GM10266 (cell line): Measurements from ENCODE around the gene PTPRK.

Source experiments
- DNase-seq: peaks from one replicate; pipeline ENCODE4 v3.0.0; 2012; ENCODE audit errors: extremely low spot score
- CTCF ChIP-seq: IDR thresholded peaks from 2 replicates; pipeline ENCODE4 v1.5.1; 2012; ENCODE audit warnings: mild to moderate bottlenecking, low read depth; ENCODE audit not compliant: control insufficient read depth, insufficient read depth; ENCODE audit errors: missing control alignments

Gene PTPRK

GRCh38 chr6:127923135-127923534 is 597.3 kb downstream of the PTPRK start:
- no peak for DNase-seq
- no peak for TF ChIP-seq CTCF

- TF ChIP-seq CTCF, result no peak
- no peak for DNase-seq
Measured at GRCh38 chr6:127921982-127922381, 598.4 kb downstream of the PTPRK start.

GRCh38 chr6:127920804-127921203 is 599.6 kb downstream of the PTPRK start:
- DNase-seq, result no peak
- no peak for TF ChIP-seq CTCF
